Measurements from ENCODE around the gene EDC3.

The EDC3 gene

GRCh38 chr15:74651242-74651741, 44.5 kb downstream of the EDC3 start:
- H3K9me3 ChIP-seq (ENCODE audit: control insufficient read depth, insufficient read depth, low read length): no peaks in the 10 kb centered on the region
- no peaks in the 10 kb centered on the region; the same call in 1 of the 2 replicates for H3K36me3 ChIP-seq (ENCODE audit: insufficient read depth, low read length)
- H3K4me1 ChIP-seq (ENCODE audit: insufficient read depth, low read length): no peaks in the 10 kb centered on the region
- no peak overlapping the region for H3K9ac ChIP-seq (ENCODE audit: low read depth, low read length)

GRCh38 chr15:74648051-74648842, 47.6 kb downstream of the EDC3 start:
- peaks cover 7% of the 10 kb centered on the region for H3K4me1 ChIP-seq (ENCODE audit: insufficient read depth, low read length)
- no peaks in the 10 kb centered on the region for H3K36me3 ChIP-seq (ENCODE audit: insufficient read depth, low read length)
- no peaks in the 10 kb centered on the region for H3K9me3 ChIP-seq (ENCODE audit: control insufficient read depth, insufficient read depth, low read length)
- H3K9ac ChIP-seq (ENCODE audit: low read depth, low read length): no peak overlapping the region

- peaks cover 20% of the 10 kb centered on the region for H3K4me1 ChIP-seq (ENCODE audit: insufficient read depth, low read length)
- no peaks in the 10 kb centered on the region for H3K9me3 ChIP-seq (ENCODE audit: control insufficient read depth, insufficient read depth, low read length)
- no peaks in the 10 kb centered on the region for H3K36me3 ChIP-seq (ENCODE audit: insufficient read depth, low read length)
- no peak overlapping the region for H3K9ac ChIP-seq (ENCODE audit: low read depth, low read length)
These were observed 49.3 kb downstream of the EDC3 start for GRCh38 chr15:74646480-74646879.

DNA sequence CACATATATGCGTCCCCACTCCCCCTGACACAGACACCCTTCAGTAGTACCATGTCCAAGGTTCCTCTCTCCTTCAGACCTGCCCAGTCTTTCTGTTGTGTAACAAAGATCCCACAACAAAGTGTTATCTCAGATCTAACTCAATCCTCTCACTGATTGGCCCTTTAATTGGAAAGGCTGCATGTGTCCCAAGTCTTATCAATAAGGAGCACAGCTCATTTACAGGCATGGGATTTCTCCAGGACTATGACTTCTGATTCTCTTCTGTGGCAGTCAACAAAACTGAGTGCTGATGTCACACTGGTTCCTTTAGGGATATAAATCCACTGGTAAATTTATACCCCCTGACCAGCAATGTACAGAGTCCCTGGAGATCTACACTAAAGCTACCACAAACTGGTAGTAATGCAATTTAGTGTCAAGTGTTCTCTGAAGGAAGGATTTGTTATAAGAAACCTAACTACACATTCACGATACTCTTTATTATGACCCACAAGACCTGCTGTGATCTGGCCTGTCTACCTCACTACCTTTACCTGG, 52.1 kb downstream of the EDC3 start:
- H3K36me3 ChIP-seq (ENCODE audit: insufficient read depth, low read length): peaks cover 6% of the 10 kb centered on the region; the same call in 1 of the 2 replicates
- peaks cover 20% of the 10 kb centered on the region for H3K4me1 ChIP-seq (ENCODE audit: insufficient read depth, low read length)
- no peak overlapping the region for H3K9ac ChIP-seq (ENCODE audit: low read depth, low read length)
- H3K9me3 ChIP-seq (ENCODE audit: control insufficient read depth, insufficient read depth, low read length): no peaks in the 10 kb centered on the region

DNA sequence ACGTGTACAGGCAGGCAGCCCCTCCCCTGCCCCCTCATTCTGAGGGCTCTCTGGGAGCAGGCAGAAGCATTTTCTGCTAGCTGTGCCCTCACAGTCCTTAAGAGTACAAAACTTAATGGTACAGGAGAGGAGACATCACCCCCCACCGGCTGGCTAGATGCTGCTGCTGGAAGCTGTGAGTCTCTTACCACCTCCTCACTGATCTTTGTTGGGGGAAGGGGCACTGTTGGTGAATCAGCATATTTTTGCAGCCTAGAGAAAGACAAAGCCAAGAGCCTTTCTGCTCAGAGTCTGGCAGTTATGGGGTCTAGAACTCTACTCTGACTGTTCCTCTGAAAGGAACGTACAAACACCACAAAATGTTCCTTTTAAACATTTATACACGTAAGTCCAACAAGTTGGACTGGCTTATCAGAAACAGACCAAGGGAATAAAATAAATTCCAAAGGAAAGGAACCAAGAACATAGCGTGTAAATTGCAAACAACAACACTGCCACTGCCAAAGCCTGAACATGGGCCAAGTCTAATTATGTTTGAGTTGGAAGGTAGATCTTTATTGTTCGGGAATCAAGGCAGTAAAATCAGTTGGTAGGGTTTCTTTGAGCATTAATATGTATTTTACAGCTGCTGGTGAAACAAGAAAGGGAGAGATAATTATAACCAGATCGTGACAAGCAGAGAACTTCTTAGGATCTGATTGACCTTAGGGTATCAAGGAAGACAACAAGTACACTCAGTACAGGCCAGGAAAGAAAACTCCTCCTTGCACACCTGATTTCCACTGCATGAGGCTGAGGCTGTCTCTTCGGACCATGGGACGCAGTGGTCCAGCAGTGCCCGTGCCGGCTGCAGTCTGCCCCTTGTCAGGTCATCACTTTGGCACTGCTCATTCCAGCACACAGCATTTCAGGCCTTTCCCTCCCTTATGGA, 52.8 kb downstream of the EDC3 start:
- Histone ChIP-seq H3K36me3 (ENCODE audit: insufficient read depth, low read length) (peaks cover 6% of the 10 kb centered on the region; the same call in 1 of the 2 replicates), H3K9ac (ENCODE audit: low read depth, low read length) (no peak overlapping the region), H3K4me1 (ENCODE audit: insufficient read depth, low read length) (peaks cover 20% of the 10 kb centered on the region), H3K9me3 (ENCODE audit: control insufficient read depth, insufficient read depth, low read length) (no peaks in the 10 kb centered on the region)

GRCh38 chr15:74642348-74642733, 53.5 kb downstream of the EDC3 start:
- H3K9ac ChIP-seq (ENCODE audit: low read depth, low read length): no peak overlapping the region
- no peaks in the 10 kb centered on the region for H3K9me3 ChIP-seq (ENCODE audit: control insufficient read depth, insufficient read depth, low read length)
- H3K4me1 ChIP-seq (ENCODE audit: insufficient read depth, low read length): peaks cover 20% of the 10 kb centered on the region
- H3K36me3 ChIP-seq (ENCODE audit: insufficient read depth, low read length): peaks cover 6% of the 10 kb centered on the region; the same call in 1 of the 2 replicates

DNA sequence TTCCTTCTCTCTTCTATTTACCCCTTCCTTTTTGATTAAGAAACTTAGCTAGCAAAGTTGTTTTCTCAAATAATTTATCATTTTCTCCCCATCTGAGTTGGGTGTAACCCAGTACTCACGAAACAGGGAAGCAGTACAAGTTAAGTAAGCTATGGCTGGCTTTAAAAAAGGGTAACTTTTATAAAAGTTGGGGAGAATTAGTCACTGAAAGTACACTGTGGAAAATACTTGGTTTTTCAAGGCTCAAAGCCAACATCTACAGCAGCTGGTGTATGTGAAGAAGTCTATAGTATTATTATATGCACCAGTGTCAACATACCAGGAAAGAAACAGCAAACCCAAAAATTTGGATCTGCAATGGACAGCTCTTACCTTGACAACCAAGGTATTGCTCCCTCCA, 54.7 kb downstream of the EDC3 start:
- Histone ChIP-seq H3K9ac (ENCODE audit: low read depth, low read length) (no peak overlapping the region), H3K36me3 (ENCODE audit: insufficient read depth, low read length) (peaks cover 6% of the 10 kb centered on the region), H3K9me3 (ENCODE audit: control insufficient read depth, insufficient read depth, low read length) (no peaks in the 10 kb centered on the region), H3K4me1 (ENCODE audit: insufficient read depth, low read length) (peaks cover 20% of the 10 kb centered on the region)

DNA sequence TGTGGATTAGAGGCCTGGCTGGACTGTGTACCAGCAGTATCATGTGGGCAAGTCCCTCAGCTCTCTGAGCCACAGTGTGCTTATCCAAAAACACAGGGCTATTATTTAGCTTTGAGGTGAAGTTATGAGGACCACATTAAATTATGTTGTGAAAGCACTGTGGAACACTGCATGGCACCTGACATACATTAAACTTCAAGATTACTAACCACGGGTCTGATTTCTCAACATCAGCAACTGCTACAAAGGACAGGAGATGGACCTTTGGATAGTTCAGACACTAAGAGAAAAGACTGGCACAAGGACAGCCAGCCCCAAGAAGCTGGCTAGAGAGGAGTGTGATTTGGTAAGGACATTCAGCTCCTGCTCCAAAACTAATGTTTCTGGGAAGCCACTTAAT, 58.8 kb downstream of the EDC3 start:
- peaks cover 15% of the 10 kb centered on the region for H3K36me3 ChIP-seq (ENCODE audit: insufficient read depth, low read length)
- H3K9me3 ChIP-seq (ENCODE audit: control insufficient read depth, insufficient read depth, low read length): no peaks in the 10 kb centered on the region
- H3K9ac ChIP-seq (ENCODE audit: low read depth, low read length): no peak overlapping the region
- H3K4me1 ChIP-seq (ENCODE audit: insufficient read depth, low read length): 0 out of 2 replicates have a peak, but pooled peaks cover 2% of the 10 kb centered on the region

DNA sequence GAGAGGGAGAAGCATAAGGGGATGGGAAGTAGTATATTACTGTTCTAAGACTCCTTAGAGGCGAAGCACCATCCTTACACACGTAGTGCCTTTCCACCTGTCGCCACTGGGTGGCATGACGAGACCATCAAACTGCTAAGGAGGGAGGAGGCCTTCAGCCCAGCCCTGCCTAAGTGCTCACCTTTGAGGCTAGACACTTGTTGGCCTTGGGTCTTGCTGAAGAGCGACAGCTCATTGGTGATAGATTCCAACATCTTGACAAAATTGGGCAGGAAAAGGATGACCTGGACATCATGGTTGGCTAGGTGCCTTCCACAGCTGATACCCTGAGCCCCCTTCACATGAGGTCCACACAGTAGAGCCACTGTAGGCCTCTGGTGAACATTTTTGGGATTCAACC, 60.6 kb downstream of the EDC3 start:
- peaks cover 22% of the 10 kb centered on the region for H3K36me3 ChIP-seq (ENCODE audit: insufficient read depth, low read length)
- H3K9ac ChIP-seq (ENCODE audit: low read depth, low read length): no peak overlapping the region
- no peaks in the 10 kb centered on the region for H3K4me1 ChIP-seq (ENCODE audit: insufficient read depth, low read length)
- no peaks in the 10 kb centered on the region for H3K9me3 ChIP-seq (ENCODE audit: control insufficient read depth, insufficient read depth, low read length)

GRCh38 chr15:74633781-74634180, 62.0 kb downstream of the EDC3 start:
- Histone ChIP-seq H3K9ac (ENCODE audit: low read depth, low read length) (no peak overlapping the region), H3K9me3 (ENCODE audit: control insufficient read depth, insufficient read depth, low read length) (no peaks in the 10 kb centered on the region), H3K36me3 (ENCODE audit: insufficient read depth, low read length) (peaks cover 20% of the 10 kb centered on the region; the same call in 1 of the 2 replicates), H3K4me1 (ENCODE audit: insufficient read depth, low read length) (no peaks in the 10 kb centered on the region)

DNA sequence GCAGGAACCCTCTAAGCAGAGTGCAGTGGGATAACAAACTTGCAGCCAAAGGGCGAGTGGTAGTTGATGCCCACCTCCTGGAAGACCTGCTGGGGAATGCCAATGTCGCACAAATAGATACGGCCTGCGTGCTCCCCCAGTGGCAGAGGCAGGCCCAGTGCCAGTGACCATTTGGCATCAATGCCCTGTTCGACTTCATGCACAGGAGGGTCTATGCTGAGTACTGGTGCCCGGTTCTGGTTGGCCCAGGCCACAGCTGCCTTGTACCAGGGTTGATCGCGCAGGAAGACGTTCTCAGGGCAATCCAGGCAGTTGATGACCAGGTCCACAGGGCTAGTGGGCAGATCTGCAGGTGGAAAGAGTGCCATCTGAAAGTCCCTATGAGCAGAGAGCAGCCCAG, 63.2 kb downstream of the EDC3 start:
- Histone ChIP-seq H3K9me3 (ENCODE audit: control insufficient read depth, insufficient read depth, low read length) (no peaks in the 10 kb centered on the region), H3K9ac (ENCODE audit: low read depth, low read length) (no peak overlapping the region), H3K36me3 (ENCODE audit: insufficient read depth, low read length) (peaks cover 23% of the 10 kb centered on the region), H3K4me1 (ENCODE audit: insufficient read depth, low read length) (no peaks in the 10 kb centered on the region)

- Histone ChIP-seq H3K36me3 (ENCODE audit: insufficient read depth, low read length) (peaks cover 23% of the 10 kb centered on the region), H3K9me3 (ENCODE audit: control insufficient read depth, insufficient read depth, low read length) (no peaks in the 10 kb centered on the region), H3K4me1 (ENCODE audit: insufficient read depth, low read length) (no peaks in the 10 kb centered on the region), H3K9ac (ENCODE audit: low read depth, low read length) (no peak overlapping the region)
These were observed 63.8 kb downstream of the EDC3 start for GRCh38 chr15:74631935-74632560.

- H3K9ac ChIP-seq (ENCODE audit: low read depth, low read length): no peak overlapping the region
- H3K36me3 ChIP-seq (ENCODE audit: insufficient read depth, low read length): peaks cover 27% of the 10 kb centered on the region
- H3K4me1 ChIP-seq (ENCODE audit: insufficient read depth, low read length): no peaks in the 10 kb centered on the region
These were observed 64.4 kb downstream of the EDC3 start for GRCh38 chr15:74631408-74631807.

GRCh38 chr15:74631087-74631385, 64.8 kb downstream of the EDC3 start:
- Histone ChIP-seq H3K9ac (ENCODE audit: low read depth, low read length) (no peak overlapping the region), H3K36me3 (ENCODE audit: insufficient read depth, low read length) (peaks cover 27% of the 10 kb centered on the region), H3K4me1 (ENCODE audit: insufficient read depth, low read length) (no peaks in the 10 kb centered on the region), H3K9me3 (ENCODE audit: control insufficient read depth, insufficient read depth, low read length) (no peaks in the 10 kb centered on the region)

More at GRCh38 chr15:74631408-74631807, 64.4 kb downstream of the EDC3 start:
- H3K9me3 ChIP-seq (ENCODE audit: control insufficient read depth, insufficient read depth, low read length): no peaks in the 10 kb centered on the region
